Pancreas (tissue), 10 donors: ENCODE results near the gene SLIT3. TPM values are rescaled to one million over a fixed set of nuclear protein-coding genes. Genes with fewer than 3 reads are reported as not detected.

Experiments
- ATAC-seq, 4 donors: fragments of 200-7000 bp; cut with Tn5 transposase; one replicate each; pipeline versions ENCODE4 v1.8.0 to v1.9.1; 2020; ENCODE audit warnings: mild to moderate bottlenecking in 4 of 4, moderate library complexity in 4 of 4
- DNase-seq, 6 donors: peaks; one replicate each; pipeline ENCODE4 v3.0.0-alpha.2; 2020
- FAIRE-seq: peaks from 2 replicates; lab custom pipeline; 2012; peaks lifted over from hg19 to GRCh38; lab: Jason Lieb, UNC
- H3K27ac ChIP-seq, 4 donors: fragments of 200-600 bp; sonication (generic); 1 replicate in 3 of 4; 2 replicates in 1 of 4; pipeline versions ENCODE4 v1.5.0 to v1.8.0; 2020
- H3K27me3 ChIP-seq, 4 donors: fragments of 200-600 bp; one replicate each; pipeline ENCODE4 v1.8.0; 2021
- H3K36me3 ChIP-seq, 3 donors: fragments of 200-600 bp; sonication (generic) in 1 of 3; one replicate each; pipeline versions ENCODE4 v1.5.0 to v1.8.0; 2020 to 2021
- H3K4me1 ChIP-seq, 3 donors: fragments of 200-600 bp; one replicate each; pipeline ENCODE4 v1.8.0; 2021
- H3K4me3 ChIP-seq, 4 donors: fragments of 200-600 bp; sonication (generic) in 2 of 4; one replicate each; pipeline versions ENCODE4 v1.5.0 to v1.8.0; 2020 to 2021
- H3K9me3 ChIP-seq, 4 donors: fragments of 200-600 bp; one replicate each; pipeline ENCODE4 v1.8.0; 2021
- WGBS, 2 donors: extraction: QIAGEN DNeasy Blood & Tissue Kit; methylation state at CpG; one replicate each; pipeline ENCODE4 v1.1.7; 2013; 5-methylcytosine and 5-hydroxymethylcytosine counted together
- intact Hi-C, 3 donors: fragments of 100-400 bp; cut with DNase I; formaldehyde crosslinking; loops; one replicate each; pipeline versions ENCODE4 v1.11.1 to v1.14.2; 2022
- polyA plus RNA-seq, 2 donors: library from polyadenylated mRNA; stranded (reverse); fragments of 200-250 nt; gene quantifications; one replicate each; pipeline ENCODE4 v1.2.3, GENCODE V29; 2013
- total RNA-seq, 6 donors: library from RNA; stranded (reverse); fragmentation: NEBNext Ultra II Directional in 4 of 6; extraction: Animal tissue kit (Norgen Biotek cat#: 25700) in 4 of 6; gene quantifications; one replicate each; pipeline versions ENCODE4 v1.2.1 to v1.2.4, GENCODE V29; 2021 to 2023
- TF ChIP-seq, protein P1 (sequence below), 4 donors: fragments of 200-600 bp; sonication (generic) in 3 of 4; IDR thresholded peaks; one replicate each; pipeline versions ENCODE4 v1.5.0 to v1.8.0; 2021; ENCODE audit warnings: antibody characterized with exemption in 4 of 4
- donor health status: healthy with polysubstance abuse.
- donor health status: DM: no; HTN: no; CAD: no; lungs with moderate emphysema.
- donor health status: DM: no; HTN: no; CAD: no.
- donor health status: control.
- donor health status: control.
- donor health status: Bipolar disorder and iron deficiency.
- donor health status: DM: yes; HTN: yes; CAD: no.
- donor health status: DM: no; HTN: no; CAD: no.
- donor health status: DM: no; HTN: no; CAD: no.
- donor health status: DM: yes; HTN: yes; CAD: no.

The SLIT3 gene
- total and polyA plus RNA-seq, 8 donors: 1.1 to 11.4 (median 2.1) TPM

DNA sequence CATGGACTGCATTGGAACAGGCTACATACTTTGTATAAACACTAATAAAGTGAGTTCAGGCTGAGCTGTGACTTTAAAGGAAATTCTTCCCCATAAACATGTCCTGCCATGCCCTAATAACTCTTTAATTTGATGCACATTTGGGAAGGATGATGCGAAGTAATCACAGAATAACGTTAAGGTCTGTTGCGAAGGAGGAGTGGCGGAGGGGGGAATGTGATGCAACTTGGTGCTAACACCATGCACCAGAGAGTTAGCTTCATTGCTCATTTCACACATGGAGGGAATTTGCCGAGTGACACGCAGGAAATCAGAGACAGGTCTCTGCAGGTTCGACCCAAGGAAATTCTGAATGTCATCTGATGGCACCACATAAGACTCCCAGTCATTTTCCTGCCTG, 32.9 kb downstream of the SLIT3 start:
- WGBS, 2 donors: 76 to 82% methylated on average over 7 of the region's 7 CpGs
- Histone ChIP-seq H3K4me1 (no peaks in the 10 kb centered on the region), H3K36me3 (no peaks in the 10 kb centered on the region), H3K4me3 (no peak overlapping the region), H3K9me3 (no peaks in the 10 kb centered on the region), H3K27me3 (no peaks in the 10 kb centered on the region), H3K27ac (no peak overlapping the region)
- TF ChIP-seq, protein P1, sequence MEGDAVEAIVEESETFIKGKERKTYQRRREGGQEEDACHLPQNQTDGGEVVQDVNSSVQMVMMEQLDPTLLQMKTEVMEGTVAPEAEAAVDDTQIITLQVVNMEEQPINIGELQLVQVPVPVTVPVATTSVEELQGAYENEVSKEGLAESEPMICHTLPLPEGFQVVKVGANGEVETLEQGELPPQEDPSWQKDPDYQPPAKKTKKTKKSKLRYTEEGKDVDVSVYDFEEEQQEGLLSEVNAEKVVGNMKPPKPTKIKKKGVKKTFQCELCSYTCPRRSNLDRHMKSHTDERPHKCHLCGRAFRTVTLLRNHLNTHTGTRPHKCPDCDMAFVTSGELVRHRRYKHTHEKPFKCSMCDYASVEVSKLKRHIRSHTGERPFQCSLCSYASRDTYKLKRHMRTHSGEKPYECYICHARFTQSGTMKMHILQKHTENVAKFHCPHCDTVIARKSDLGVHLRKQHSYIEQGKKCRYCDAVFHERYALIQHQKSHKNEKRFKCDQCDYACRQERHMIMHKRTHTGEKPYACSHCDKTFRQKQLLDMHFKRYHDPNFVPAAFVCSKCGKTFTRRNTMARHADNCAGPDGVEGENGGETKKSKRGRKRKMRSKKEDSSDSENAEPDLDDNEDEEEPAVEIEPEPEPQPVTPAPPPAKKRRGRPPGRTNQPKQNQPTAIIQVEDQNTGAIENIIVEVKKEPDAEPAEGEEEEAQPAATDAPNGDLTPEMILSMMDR (IDR thresholded peaks at IDR 0.05): no peak
- intact Hi-C loops: no loop called here
- DNase-seq: no peak
- no peak for ATAC-seq
- no peak for FAIRE-seq

DNA sequence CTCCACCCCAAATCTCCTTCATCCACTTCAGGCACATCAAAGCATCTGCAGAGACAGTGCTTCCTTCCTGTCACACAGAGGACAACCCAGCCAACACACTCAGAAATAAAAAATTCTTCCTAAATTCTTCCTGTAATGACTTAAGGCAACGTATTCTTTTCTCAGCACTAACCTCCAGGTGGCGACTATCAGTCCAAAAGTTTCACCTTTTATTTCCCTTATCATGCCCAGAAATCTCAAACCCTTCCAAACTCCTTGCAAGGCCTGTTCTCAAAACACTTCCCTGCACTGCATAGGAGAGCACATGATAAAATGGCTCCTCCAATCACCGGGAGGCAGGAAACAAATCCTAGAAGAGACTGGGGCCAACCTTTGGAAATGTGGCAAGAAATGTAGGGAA, 35.1 kb downstream of the SLIT3 start:
- H3K9me3 ChIP-seq: no peaks in the 10 kb centered on the region
- ATAC-seq (no peak), DNase-seq (no peak), FAIRE-seq (no peak)
- TF ChIP-seq, protein P1 (IDR thresholded peaks at IDR 0.05): no peak
- no peaks in the 10 kb centered on the region for H3K36me3 ChIP-seq
- no peaks in the 10 kb centered on the region for H3K27me3 ChIP-seq
- no peaks in the 10 kb centered on the region for H3K4me1 ChIP-seq
- intact Hi-C loops: no loop called here
- no peak overlapping the region for H3K27ac ChIP-seq
- H3K4me3 ChIP-seq: no peak overlapping the region
- 65 to 75% methylated on average over 3 of the region's 3 CpGs for WGBS, 2 donors

- H3K27me3 ChIP-seq: no peaks in the 10 kb centered on the region
- no peak overlapping the region for H3K4me3 ChIP-seq
- FAIRE-seq (no peak), ATAC-seq (no peak), DNase-seq (no peak)
- H3K36me3 ChIP-seq: no peaks in the 10 kb centered on the region
- no peak overlapping the region for H3K27ac ChIP-seq
- H3K4me1 ChIP-seq: no peaks in the 10 kb centered on the region
- H3K9me3 ChIP-seq: no peaks in the 10 kb centered on the region
- intact Hi-C loops: no loop called here
- TF ChIP-seq, protein P1 (IDR thresholded peaks at IDR 0.05): no peak
- WGBS, 2 donors: 58 to 61% methylated on average over 7 of the region's 7 CpGs
Observed at GRCh38 chr5:169263591-169263990, 37.3 kb downstream of the SLIT3 start.

DNA sequence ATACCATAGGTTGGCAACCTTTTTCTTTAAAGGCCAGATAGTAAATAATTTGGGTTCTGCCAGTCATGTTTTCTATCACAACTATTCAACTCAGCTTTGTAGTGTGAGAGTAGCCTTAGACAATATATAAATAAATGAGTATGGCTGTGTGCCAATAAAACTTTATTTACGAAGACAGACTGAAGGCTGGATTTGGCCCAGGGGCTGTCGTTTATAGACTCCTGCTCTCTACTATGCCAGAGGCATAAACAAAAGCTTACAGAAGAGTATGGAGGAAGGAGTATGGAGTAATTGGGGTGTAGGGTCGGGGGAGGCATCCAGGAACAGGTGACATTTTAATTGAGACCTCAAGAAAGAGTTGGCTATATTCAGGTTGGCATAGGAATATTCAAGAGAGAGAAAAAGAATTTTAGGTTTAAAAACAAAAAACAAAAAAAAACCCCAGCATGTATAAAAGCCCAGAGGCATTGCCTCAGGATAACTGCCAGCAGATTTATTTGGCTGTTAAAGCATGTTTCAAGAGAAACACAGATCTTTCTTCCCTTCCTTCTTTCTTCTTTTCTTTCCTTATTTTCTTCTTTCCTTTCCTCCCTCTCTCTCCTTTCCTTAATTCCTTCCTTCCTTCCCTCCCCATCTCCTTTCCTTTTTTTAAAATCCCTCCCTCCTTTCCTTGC, 39.9 kb downstream of the SLIT3 start:
- Histone ChIP-seq H3K27ac (no peak overlapping the region), H3K36me3 (no peaks in the 10 kb centered on the region), H3K27me3 (no peaks in the 10 kb centered on the region), H3K9me3 (no peaks in the 10 kb centered on the region), H3K4me1 (no peaks in the 10 kb centered on the region), H3K4me3 (no peak overlapping the region)
- ATAC-seq (no peak), DNase-seq (no peak), FAIRE-seq (no peak)
- intact Hi-C loops: no loop called here
- 36 to 43% methylated on average over 3 of the region's 3 CpGs for WGBS, 2 donors
- TF ChIP-seq, protein P1 (IDR thresholded peaks at IDR 0.05): no peak

DNA sequence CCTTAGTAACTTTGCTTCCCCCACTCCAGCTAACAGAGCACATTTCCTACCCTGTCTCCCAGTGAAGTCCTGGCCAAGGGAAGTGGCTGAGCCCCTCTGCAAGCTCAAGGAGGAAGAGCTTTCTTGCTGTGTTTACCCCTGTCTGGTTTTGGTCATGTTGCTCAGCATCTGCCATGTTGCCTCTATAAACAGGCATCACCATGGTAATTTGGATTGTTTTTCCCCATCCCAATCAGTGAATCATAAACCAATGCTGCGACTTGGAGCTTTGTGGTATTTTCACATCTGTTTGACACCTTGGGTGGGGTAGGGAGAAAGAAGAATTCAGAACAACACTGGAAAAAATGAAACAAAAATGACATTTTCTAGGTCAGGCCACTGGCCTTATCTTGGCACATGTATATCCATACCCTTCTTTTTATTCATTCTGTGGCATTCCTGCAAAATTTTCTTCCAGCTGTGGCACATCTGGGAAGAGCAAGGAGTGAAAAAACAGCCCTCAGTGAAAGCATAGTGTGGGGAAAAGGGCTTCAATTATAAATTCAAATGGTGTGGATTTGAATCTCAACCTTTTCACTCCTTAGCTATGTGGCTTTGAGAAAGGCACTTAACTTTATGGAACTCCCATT, 42.5 kb downstream of the SLIT3 start:
- intact Hi-C loops: no loop called here
- DNase-seq (no peak), ATAC-seq (no peak), FAIRE-seq (no peak)
- Histone ChIP-seq H3K27me3 (no peaks in the 10 kb centered on the region), H3K27ac (no peak overlapping the region), H3K9me3 (no peaks in the 10 kb centered on the region), H3K4me1 (no peaks in the 10 kb centered on the region), H3K4me3 (no peak overlapping the region), H3K36me3 (no peaks in the 10 kb centered on the region)
- TF ChIP-seq, protein P1 (IDR thresholded peaks at IDR 0.05): no peak
- 52 to 79% methylated on average over 1 of the region's 1 CpG for WGBS, 2 donors
